ENCODE results near the gene CTDSPL2. TPM values are rescaled to one million over a fixed set of nuclear protein-coding genes. Genes with fewer than 3 reads are reported as not detected.

The CTDSPL2 gene
- total RNA-seq, 2 experiments from 2014 or later, result 66.6 to 71.9 TPM

DNA sequence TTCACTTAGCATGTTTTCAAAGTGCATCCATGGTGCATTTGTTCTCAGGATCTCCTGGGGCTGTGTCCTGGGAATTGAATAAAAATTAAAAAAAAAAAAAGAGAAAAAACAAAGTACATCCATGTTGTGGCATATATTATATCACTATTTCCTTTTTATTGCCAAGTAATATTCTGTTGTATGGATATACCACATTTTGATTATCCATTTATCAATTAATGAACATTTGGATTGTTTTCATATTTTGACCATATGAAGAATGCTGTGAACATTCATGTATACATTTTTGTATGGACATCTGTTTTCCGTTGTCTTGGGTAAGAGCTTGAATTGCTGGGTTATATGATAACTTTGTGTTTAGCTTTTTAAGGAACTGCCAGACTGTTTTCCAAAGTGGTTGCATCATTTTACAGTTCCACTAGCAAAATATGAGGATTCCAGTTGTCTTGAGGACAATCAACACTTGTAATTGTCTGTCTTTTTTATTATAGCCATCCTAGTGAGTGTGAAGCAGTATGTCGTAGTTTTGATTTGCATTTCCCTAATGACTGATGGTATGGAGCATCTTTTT lies 44.5 kb downstream of the CTDSPL2 start:
- ChIA-PET CTCF (interaction anchor here (0.9 to 1.2 kb wide), 2 partner anchors 10 to 28 kb away, joined by 3 to 6 read pairs; no protein-coding TSS in a partner anchor), POLR2A (no interaction called here)

DNA sequence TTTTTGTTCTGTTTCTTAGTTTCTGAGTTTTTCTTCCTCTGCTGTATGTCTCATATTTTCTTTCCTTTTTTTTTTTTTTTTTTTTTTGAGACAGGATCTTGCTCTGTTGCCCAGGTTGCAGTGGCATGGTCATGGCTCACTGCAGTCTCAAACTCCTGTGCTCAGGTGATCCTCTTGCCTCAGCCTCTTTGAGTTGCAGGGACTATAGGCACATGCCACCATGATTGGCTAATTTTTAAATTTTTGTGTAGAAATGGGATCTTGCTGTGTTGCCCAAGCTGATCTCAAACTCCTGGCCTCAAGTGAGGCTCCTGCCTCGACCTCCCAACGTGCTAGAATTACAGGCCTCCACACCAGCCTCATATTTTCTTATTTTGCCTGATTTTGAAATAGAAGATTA lies 51.9 kb downstream of the CTDSPL2 start:
- CTCF ChIA-PET, result no interaction called here
- POLR2A ChIA-PET, result no interaction called here

DNA sequence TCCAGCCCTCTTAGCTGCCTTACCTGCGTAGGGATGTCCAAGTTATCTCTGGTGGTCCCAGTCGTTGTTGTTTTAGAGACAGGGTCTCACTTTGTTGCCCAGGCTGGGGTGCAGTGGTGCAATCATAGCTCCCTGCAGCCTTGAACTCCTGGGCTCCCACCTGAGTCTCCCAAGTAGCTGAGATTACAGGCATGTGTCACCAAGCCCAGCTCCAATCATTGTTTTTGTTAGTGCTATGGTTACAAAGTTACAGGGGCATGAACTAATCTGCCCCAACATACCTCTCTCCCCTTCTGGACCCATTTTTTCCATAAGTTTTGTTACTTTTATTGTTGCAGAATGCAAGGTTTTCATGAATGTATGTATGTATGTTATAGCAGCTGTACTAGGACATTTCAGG lies 54.7 kb downstream of the CTDSPL2 start:
- POLR2A ChIA-PET, result no interaction called here
- CTCF ChIA-PET, result interaction anchor here (0.9 to 1.3 kb wide), 2 partner anchors 11 to 34 kb away, joined by 3 to 6 read pairs; no protein-coding TSS in a partner anchor

DNA sequence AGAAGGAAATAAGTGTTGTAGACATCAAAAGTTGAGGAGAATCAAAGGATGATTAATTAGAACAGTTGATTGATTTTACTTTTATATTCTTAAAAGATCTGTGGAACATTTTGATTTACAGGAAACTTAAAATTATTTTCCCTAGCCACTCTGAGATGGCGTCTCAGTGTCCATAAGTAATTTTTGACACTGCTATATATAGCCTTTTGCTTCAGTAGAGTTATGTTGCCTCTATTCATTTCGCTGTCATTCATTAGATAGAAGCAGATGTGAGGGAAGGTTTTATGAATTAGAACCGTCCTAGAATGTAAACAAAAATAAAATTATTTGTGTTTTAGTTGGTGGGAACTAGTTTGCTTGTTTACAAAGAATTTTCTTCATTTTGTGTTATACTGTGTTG lies 58.5 kb downstream of the CTDSPL2 start:
- ChIA-PET CTCF (interaction anchor here (0.7 to 1.0 kb wide), 3 partner anchors 12 to 198 kb away, joined by 3 to 4 read pairs (median 3); no protein-coding TSS in a partner anchor), POLR2A (no interaction called here)

DNA sequence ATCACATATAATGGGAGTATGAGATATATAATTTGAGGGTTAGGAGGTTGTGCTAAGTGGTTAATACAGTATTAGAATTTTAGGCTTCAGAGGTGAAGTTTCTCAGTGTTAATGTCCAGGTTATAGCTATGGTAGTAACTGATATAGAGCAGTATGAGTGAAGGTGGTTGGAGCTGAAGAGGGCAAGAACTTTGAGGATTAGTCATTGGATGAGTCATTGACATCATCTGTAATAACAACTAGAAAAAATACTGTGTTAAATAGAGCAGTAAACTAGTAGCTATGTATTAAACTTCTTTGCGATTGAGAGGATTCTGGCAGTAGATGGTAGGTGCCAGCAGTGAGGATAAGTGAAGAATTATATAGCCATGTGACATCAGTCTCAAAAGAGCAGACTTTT lies 62.0 kb downstream of the CTDSPL2 start:
- CTCF ChIA-PET, result interaction anchor here (1.1 kb wide), 1 partner anchor 12 kb away, joined by 3 read pairs; no protein-coding TSS in a partner anchor
- POLR2A ChIA-PET, result no interaction called here

DNA sequence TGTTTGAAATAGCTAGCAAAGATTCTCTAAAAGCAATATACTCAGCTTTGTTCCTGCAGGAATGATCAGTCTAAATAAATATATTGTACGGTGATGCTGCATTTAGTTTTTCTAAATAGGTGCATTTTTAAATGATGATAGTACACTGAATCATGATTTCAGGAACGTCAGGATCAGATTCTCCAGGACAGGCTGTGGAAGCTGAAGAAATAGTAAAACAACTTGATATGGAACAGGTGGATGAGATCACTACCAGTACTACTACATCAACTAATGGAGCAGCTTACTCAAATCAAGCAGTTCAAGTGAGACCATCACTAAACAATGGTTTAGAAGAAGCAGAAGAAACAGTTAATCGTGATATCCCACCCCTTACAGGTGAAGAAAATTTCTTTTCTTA lies 63.2 kb downstream of the CTDSPL2 start:
- CTCF ChIA-PET, result no interaction called here
- POLR2A ChIA-PET, result no interaction called here

DNA sequence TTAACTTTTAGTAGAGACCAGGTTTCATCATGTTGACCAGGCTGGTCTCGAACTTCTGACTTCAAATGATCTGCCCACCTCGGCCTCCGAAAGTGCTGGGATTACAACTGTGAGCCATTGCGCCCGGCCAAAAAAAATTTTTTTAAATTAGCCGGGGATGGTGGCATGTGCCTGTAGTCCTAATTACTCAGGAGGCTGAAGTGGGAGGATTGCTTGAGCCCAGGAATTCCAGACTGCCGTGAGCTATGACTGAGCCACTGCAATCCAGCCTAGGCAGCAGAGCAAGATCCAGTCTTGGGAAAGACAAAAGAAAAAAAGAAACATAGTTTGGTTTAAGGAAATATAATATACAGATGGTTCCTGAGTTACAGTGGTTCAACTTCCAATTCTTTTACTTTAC lies 64.6 kb downstream of the CTDSPL2 start:
- ChIA-PET CTCF (no interaction called here), POLR2A (no interaction called here)

DNA sequence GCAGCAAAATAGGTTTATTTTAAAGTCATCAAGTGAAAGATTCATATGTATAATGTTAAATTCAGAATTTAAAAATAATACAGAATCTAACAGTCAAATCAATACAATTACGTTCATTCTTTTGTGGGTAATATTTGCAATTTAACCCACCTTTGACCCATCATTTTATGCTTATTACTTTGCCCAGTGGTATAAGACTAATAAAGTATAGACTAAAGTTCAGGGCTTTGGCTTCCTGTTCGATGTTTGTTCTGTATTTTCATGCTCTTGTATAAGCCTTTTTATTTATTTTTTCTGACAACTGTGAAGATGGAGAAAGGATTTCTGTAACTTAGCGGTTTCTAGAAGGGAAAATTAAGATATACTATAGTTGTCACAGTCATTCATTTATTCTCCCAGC lies 65.2 kb downstream of the CTDSPL2 start:
- ChIA-PET CTCF (no interaction called here), POLR2A (no interaction called here)

DNA sequence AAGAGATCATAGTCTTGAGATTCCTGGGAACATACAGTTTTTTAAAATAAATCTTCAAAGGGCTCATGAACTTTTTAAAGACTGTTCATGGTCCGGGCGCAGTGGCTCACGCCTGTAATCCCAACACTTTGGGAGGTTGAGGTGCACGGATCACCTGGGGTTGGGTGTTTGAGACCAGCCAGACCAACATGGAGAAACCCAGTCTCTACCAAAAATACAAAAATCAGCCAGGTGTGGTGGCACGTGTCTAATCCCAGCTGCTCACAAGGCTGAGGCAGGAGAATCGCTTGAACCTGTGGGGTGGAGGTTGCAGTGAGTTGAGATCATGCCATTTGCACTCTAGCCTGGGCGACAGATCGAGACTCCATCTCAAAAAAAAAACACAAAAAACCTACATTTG lies 68.1 kb downstream of the CTDSPL2 start:
- ChIA-PET CTCF (no interaction called here), POLR2A (no interaction called here)

DNA sequence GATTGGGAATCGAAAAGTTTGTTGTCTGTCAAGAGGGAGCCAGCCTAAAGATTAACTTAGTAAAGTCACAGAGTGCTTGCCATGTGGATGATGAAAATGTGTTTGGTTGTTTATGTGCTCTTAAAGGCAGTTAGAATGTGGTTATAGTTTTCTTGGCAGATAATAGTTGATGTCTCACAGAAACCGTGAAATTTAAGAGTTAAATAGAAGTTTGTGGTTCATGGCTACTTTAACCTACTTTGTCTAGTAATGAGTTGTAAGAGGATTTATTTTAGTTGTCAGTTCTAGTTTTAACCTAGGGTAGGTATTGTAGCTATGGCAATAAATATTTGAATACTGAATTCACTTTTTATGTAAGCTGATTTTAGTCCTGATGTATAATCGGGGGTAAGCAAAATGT lies 73.1 kb downstream of the CTDSPL2 start:
- ChIA-PET CTCF (interaction anchor here (0.9 to 2.0 kb wide), 2 partner anchors 10 to 73 kb away, joined by 4 to 14 read pairs; partner anchors contain the start of gene CTDSPL2), POLR2A (interaction anchor here (1.1 kb wide), 1 partner anchor 74 kb away, joined by 3 read pairs; no protein-coding TSS in a partner anchor)

DNA sequence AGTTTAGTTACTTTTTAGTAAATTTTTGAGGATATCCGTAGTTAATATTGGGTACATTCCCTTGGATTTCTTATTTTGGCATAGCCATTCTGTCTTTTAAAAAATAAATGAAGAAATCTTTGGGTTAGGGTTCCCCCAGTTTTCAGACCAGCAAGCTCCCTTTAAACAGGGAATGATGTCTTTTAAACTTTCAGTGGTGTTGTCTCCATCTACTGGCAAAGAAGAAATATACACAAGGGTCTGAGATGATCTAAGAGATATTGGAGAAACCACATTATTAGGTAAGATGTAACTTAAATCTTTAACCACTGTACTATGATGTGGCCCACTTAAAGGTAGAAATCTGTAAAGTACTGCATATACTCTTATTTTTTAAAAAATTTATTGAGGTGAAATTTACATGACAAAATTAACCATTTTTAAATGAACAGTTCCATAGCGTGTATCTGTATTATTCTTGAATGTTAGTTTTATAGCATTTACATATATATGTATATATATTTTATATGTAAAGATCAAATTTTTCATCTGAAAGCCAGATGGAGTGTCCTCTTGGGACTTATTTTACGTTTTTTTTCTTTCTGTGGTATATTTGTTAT lies 74.4 kb downstream of the CTDSPL2 start:
- ChIA-PET CTCF (interaction anchor here (0.8 to 2.0 kb wide), 5 partner anchors 9 to 207 kb away, joined by 3 to 14 read pairs (median 3); partner anchors contain the start of gene EIF3J), POLR2A (interaction anchor here (1.1 kb wide), 1 partner anchor 75 kb away, joined by 3 read pairs; no protein-coding TSS in a partner anchor)

DNA sequence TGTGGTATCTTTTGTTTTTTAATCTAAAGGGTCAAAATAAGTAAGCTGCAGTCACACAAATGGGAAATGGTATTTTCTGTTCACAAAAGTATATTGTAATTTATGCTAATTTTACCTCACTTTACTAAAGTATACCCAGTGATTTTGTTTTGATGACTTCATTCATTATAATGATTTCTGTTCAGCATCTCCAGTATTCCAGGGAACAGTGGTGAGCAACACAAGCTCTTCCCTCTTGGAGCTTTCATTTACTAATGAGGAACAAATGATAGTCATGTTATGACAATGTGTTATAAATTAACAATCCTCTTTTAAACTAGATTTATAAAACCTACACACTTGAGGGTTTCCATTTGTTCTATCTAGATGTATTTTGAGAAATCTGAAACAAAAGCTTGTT lies 89.0 kb downstream of the CTDSPL2 start:
- ChIA-PET POLR2A (no interaction called here), CTCF (interaction anchor here (0.8 to 1.5 kb wide), 2 partner anchors 15 to 35 kb away, joined by 3 to 6 read pairs; no protein-coding TSS in a partner anchor)

DNA sequence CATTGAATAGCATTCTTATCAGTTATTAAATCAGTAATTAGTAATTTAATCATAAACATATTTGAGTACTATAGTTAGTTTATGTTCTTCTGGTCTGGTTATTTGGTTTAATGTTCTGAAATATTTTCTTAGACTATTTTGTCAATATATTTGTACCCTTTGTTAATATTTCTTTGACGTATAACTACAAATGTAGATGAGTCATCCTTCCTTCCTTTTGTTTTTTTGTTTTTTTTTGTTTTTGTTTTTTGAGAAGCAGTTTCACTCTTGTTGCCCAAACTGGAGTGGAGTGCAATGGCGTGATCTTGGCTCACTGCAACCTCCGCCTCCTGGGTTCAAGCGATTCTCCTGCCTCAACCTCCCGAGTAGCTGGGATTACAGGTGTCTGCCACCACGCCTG lies 92.1 kb downstream of the CTDSPL2 start:
- CTCF ChIA-PET, result no interaction called here

DNA sequence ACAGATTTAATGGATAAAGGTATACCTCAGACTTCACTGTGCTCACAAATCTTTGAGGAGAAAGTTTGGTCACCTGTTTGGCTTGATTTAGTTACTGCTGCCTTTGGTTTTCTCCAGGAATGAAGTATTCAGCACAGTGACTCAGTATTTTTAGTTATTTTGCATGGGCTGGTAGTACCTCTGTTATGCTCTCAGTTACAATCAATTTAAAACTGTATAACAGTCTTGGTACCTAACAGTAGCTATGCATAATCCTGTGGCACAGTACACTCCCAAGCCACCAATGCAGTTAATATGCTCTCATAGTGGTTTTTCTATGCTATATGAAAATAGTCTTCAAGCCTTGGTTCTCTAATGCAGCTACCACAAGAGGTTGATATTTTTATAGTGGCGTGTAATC lies 97.6 kb downstream of the CTDSPL2 start:
- ChIA-PET CTCF (no interaction called here), POLR2A (interaction anchor here (0.6 kb wide), 1 partner anchor 256 kb away, joined by 5 read pairs; no protein-coding TSS in a partner anchor)

More for the DNA sequence above, 92.1 kb downstream of the CTDSPL2 start:
- POLR2A ChIA-PET, result no interaction called here

DNA sequence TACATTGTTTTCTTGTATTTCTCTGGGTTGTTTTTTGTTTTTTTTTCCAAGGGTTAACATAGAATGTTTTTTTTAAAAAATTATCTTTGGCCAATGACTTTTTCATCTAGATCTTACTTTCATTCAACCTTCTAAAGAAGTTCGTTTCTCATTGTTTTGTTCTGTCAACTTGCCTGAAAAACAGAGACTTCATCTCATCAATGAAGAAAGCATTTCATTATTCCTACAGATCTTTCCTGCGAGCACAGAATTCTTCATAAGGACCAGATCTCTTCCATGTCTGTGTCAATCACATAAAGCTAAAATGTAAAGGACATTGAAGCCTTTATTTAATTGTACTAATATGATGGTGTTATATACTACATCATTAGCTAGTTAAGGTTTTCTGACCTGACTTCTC lies 99.8 kb downstream of the CTDSPL2 start:
- CTCF ChIA-PET, result no interaction called here
- POLR2A ChIA-PET, result no interaction called here

DNA sequence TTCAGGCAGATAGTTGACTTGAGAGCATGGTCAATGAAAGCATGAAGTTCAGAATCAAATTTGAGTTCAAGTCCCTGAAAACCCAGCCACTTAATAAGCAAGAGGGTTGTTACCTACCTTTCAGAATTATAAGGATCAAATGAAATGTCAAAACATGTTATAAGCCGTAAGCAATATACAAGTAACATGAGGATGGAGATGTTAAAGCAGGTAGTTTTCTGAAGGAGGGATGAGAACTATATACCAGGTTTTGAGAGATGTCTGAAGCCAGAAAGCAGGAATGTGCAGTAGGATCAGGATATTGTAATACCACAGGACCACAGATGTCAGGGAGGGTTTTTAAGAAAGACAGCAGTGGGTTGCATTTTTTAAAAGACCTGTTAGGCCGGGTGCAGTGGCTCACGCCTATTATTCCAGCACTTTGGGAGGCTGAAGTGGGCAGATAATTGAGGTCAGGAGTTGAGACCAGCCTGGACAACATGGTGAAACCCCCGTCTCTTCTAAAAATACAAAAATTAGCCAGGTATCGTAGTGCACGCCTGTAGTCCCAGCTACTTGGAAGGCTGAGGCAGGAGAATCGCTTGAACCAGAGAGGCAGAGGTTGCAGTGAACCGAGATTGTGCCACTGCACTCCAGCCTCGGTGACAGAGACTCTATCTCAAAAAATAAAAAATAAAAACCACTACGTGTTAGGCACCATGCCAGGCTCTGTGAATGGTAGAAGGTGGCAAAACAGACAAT lies 102.6 kb downstream of the CTDSPL2 start:
- ChIA-PET POLR2A (no interaction called here), CTCF (interaction anchor here (0.6 to 0.8 kb wide), 2 partner anchors 49 to 75 kb away, joined by 3 to 4 read pairs; no protein-coding TSS in a partner anchor)

DNA sequence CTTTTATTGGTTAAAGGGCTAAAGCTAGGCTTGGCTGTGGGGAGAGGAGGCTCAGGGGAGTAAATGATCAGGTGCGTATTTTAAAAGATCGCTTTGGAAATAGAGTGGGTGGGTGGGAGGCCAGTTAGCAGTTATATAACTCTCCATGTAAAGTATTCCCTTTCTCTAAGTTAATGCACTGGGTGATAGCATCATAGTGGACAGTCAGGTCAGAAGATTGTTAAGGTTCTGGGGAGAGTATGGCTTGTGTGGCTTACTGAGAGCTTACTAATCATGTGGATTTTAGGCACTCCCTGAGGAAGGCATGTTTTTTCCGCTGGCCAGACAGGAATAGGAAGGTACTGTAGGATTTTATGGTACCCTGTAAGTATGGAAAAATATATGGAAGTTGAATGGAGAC lies 103.2 kb downstream of the CTDSPL2 start:
- ChIA-PET POLR2A (no interaction called here), CTCF (interaction anchor here (0.6 to 0.8 kb wide), 2 partner anchors 48 to 75 kb away, joined by 3 to 4 read pairs; no protein-coding TSS in a partner anchor)

DNA sequence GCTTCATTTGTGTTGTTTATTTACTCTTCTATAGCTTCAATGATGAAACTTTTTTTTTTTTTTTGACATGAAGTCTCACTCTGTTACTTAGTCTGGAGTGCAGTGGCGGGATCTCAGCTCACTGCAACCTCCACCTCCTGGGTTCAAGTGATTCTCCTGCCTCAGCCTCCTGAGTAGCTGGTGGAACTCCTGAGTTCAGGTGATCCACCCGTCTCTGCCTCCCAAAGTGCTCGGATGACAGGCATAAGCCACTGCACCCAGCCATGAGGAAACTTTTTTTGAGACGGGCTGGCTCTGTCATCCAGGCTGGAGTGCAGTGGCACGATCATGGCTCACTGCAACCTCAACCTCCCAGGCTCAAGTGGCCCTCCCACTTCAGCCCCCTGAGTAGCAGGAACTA lies 104.8 kb downstream of the CTDSPL2 start:
- CTCF ChIA-PET, result interaction anchor here (0.6 to 1.6 kb wide), 4 partner anchors 15 to 134 kb away, joined by 3 to 6 read pairs (median 3); no protein-coding TSS in a partner anchor

DNA sequence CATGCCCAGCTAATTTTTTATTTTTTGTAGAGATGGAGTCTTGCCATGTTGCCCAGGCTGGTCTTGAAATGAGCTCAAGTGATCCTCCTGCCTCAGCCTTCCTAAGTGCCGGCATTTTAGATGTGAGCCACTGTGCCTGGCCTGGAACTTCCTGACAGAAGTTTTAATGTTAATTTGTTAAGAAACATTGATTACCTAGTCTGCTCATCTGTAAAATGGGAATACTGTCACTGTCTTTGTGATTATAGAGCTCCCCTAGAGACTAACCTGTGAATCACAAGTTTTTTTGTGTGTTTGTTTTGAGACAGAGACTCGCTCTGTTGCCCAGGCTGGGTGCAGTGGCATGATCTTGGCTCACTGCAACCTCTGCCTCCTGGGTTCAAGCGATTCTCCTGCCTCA lies 105.3 kb downstream of the CTDSPL2 start:
- POLR2A ChIA-PET, result no interaction called here
- CTCF ChIA-PET, result interaction anchor here (0.6 to 1.6 kb wide), 3 partner anchors 14 to 134 kb away, joined by 3 to 6 read pairs (median 3); no protein-coding TSS in a partner anchor

More for the DNA sequence above, 104.8 kb downstream of the CTDSPL2 start:
- POLR2A ChIA-PET, result interaction anchor here (0.6 kb wide), 1 partner anchor 207 kb away, joined by 3 read pairs; no protein-coding TSS in a partner anchor

DNA sequence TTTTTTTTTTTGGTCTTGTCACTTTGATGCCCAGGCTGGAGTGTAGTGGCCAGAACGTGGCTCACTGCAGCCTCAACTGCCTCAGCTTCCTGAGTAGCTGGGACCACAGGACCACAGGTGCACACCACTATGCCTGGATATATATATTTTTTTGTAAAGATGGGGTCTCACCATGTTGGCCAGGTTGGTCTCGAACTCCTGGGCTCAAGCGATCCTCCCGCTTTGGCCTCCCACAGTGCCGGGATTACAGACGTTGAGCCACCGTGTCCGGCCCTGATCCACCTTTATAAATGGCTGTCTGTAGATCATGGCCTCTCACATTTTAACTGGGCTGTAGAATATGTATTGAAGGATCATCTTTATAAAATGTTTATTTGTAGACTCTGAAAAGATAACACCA lies 107.7 kb downstream of the CTDSPL2 start:
- POLR2A ChIA-PET, result interaction anchor here (0.6 kb wide), 1 partner anchor 108 kb away, joined by 3 read pairs; the partner anchor contains the start of gene CTDSPL2

More for the DNA sequence above, 107.7 kb downstream of the CTDSPL2 start:
- CTCF ChIA-PET, result no interaction called here
